GM23248 (cell line): Measurements from ENCODE around the gene PCMTD2.
"Not testable (repeated sequence)": the region's sequence is repeated elsewhere in the genome, so short reads cannot be mapped to it uniquely, and the experiment has no call there.

Source experiments
- EZH2 ChIP-seq: fragments of 200-600 bp; sonication (generic); IDR thresholded peaks from 2 replicates; pipeline ENCODE4 v1.6.1; 2018; ENCODE audit warnings: antibody characterized with exemption, mild to moderate bottlenecking; ENCODE audit not compliant: insufficient read depth, poor library complexity, severe bottlenecking
- EZH2phosphoT487 ChIP-seq: fragments of 200-600 bp; sonication (generic); IDR thresholded peaks from 2 replicates; pipeline ENCODE4 v1.6.1; 2018; ENCODE audit warnings: antibody characterized with exemption, moderate library complexity, mild to moderate bottlenecking, low read depth; ENCODE audit not compliant: insufficient read depth

GRCh38 chr20:64316415-64317083, 61.0 kb downstream of the PCMTD2 start:
- TF ChIP-seq EZH2phosphoT487, EZH2: not testable (repeated sequence)
